CD14-positive monocyte (primary cell): ENCODE results near the gene PDZD8. TPM values are rescaled to one million over a fixed set of nuclear protein-coding genes. Genes with fewer than 3 reads are reported as not detected.

Experiments used
- DNase-seq, 3 donors: peaks; one replicate each; pipeline ENCODE4 v3.0.0-alpha.2; 2011 to 2022
- H2AFZ ChIP-seq: 2 replicates; pipeline ENCODE4 v1.6.0; 2012; ENCODE audit warnings: mild to moderate bottlenecking, low read depth, low read length, inconsistent platforms; ENCODE audit not compliant: insufficient read depth, poor library complexity, severe bottlenecking
- H3K27ac ChIP-seq, 2 donors: 1 replicate in 1 of 2; 2 replicates in 1 of 2; pipeline ENCODE4 v1.5.1; 2012 to 2013; ENCODE audit warnings: low read length in 2 of 2, control low read depth in 1 of 2, inconsistent platforms in 1 of 2, low read depth in 1 of 2, mild to moderate bottlenecking in 1 of 2
- H3K27me3 ChIP-seq, 2 donors: one replicate each; pipeline versions ENCODE4 v1.6.0 to v1.6.1; 2011 to 2013; ENCODE audit warnings: low read length in 2 of 2; ENCODE audit not compliant: control insufficient read depth in 2 of 2, insufficient read depth in 2 of 2
- H3K36me3 ChIP-seq, 2 donors: replicated peaks in 1 of 2; 1 replicate in 1 of 2; 2 replicates in 1 of 2; pipeline versions ENCODE4 v1.5.1 to v1.6.1; 2012 to 2013; ENCODE audit warnings: low read length in 2 of 2, control low read depth in 1 of 2, inconsistent platforms in 1 of 2, mild to moderate bottlenecking in 1 of 2; ENCODE audit not compliant: insufficient read depth in 2 of 2, control insufficient read depth in 1 of 2
- H3K4me1 ChIP-seq, 2 donors: 1 replicate in 1 of 2; 2 replicates in 1 of 2; pipeline versions ENCODE4 v1.5.1 to v1.6.1; 2012 to 2013; ENCODE audit warnings: low read length in 2 of 2, control low read depth in 1 of 2, inconsistent platforms in 1 of 2, mild to moderate bottlenecking in 1 of 2, moderate library complexity in 1 of 2; ENCODE audit not compliant: insufficient read depth in 2 of 2, control insufficient read depth in 1 of 2
- H3K4me2 ChIP-seq: replicated peaks from 2 replicates; pipeline ENCODE3; 2012; ENCODE audit warnings: low read length, moderate library complexity, mild to moderate bottlenecking; ENCODE audit not compliant: poor library complexity, severe bottlenecking; ENCODE audit errors: extremely low read depth
- H3K4me3 ChIP-seq, 3 experiments: fragments of 200-600 bp in 1 of 3; sonication (generic) in 1 of 3; replicated peaks in 1 of 3; 1 replicate in 2 of 3; 2 replicates in 1 of 3; pipeline ENCODE4 v1.5.1; 2011 to 2013; ENCODE audit warnings: low read length in 3 of 3, mild to moderate bottlenecking in 3 of 3, control low read depth in 2 of 3, low read depth in 2 of 3, inconsistent platforms in 1 of 3, moderate library complexity in 1 of 3
- H3K79me2 ChIP-seq: 2 replicates; pipeline ENCODE4 v1.6.0; 2012; ENCODE audit warnings: mild to moderate bottlenecking, control low read depth, inconsistent platforms, low read length, moderate library complexity; ENCODE audit not compliant: insufficient read depth
- H3K9ac ChIP-seq: 2 replicates; pipeline ENCODE4 v1.6.0; 2017; ENCODE audit warnings: low read length, mild to moderate bottlenecking; ENCODE audit not compliant: insufficient read depth, poor library complexity, severe bottlenecking
- H3K9me3 ChIP-seq, 2 donors: replicated peaks in 1 of 2; 1 replicate in 1 of 2; 2 replicates in 1 of 2; pipeline versions ENCODE4 v1.5.1 to v1.6.1; 2012 to 2013; ENCODE audit warnings: low read length in 2 of 2, control low read depth in 1 of 2; ENCODE audit not compliant: control insufficient read depth in 1 of 2, insufficient read depth in 1 of 2
- H4K20me1 ChIP-seq: 2 replicates; pipeline ENCODE4 v1.6.0; 2012; ENCODE audit warnings: mild to moderate bottlenecking, low read length, control low read depth, moderate library complexity; ENCODE audit not compliant: insufficient read depth
- H3K27ac Mint-ChIP-seq, 7 donors: one replicate each; pipeline ENCODE4 v1.8.0; 2020; ENCODE audit warnings: mild to moderate bottlenecking in 7 of 7, mixed read lengths in 7 of 7, moderate library complexity in 6 of 7, inconsistent platforms in 2 of 7
- H3K27me3 Mint-ChIP-seq, 3 donors: one replicate each; pipeline ENCODE4 v1.8.0; 2021 to 2022; ENCODE audit warnings: low read depth in 3 of 3, mild to moderate bottlenecking in 3 of 3, mixed read lengths in 3 of 3, moderate library complexity in 3 of 3, inconsistent platforms in 1 of 3
- H3K36me3 Mint-ChIP-seq, 2 donors: one replicate each; pipeline ENCODE4 v1.8.0; 2020; ENCODE audit warnings: mixed read lengths in 2 of 2, inconsistent platforms in 1 of 2, mild to moderate bottlenecking in 1 of 2
- H3K4me1 Mint-ChIP-seq: one replicate; pipeline ENCODE4 v1.8.0; 2020; ENCODE audit warnings: mild to moderate bottlenecking, mixed read lengths
- H3K4me3 Mint-ChIP-seq, 2 donors: one replicate each; pipeline ENCODE4 v1.8.0; 2020; ENCODE audit warnings: mild to moderate bottlenecking in 2 of 2, mixed read lengths in 2 of 2, moderate library complexity in 1 of 2
- H3K9me3 Mint-ChIP-seq, 7 donors: one replicate each; pipeline ENCODE4 v1.8.0; 2020 to 2022; ENCODE audit warnings: mixed read lengths in 7 of 7, mild to moderate bottlenecking in 6 of 7, moderate library complexity in 6 of 7, inconsistent platforms in 2 of 7
- CTCF ChIP-seq: fragments of 200-600 bp; IDR thresholded peaks from one replicate; pipeline ENCODE4 v1.8.0; 2022; ENCODE audit warnings: antibody characterized with exemption, mild to moderate bottlenecking
- WGBS: methylation state at CpG from one replicate; pipeline ENCODE4 v1.1.5; 2013; ENCODE audit warnings: missing lambda C conversion rate; ENCODE audit not compliant: insufficient coverage; 5-methylcytosine and 5-hydroxymethylcytosine counted together
- intact Hi-C, 2 donors: fragments of 100-400 bp; cut with micrococcal nuclease; formaldehyde crosslinking; loops; one replicate each; pipeline versions ENCODE4 v1.15.0 to v1.15.1; 2023
- polyA plus RNA-seq, 3 donors: library from polyadenylated mRNA; depleted of rRNA in 1 of 3; unstranded in 2 of 3; stranded (reverse) in 1 of 3; fragments of 300-500 nt in 2 of 3; fragments of >200 nt in 1 of 3; fragmentation: Illumina TruSeq in 2 of 3; gene quantifications; 1 replicate in 2 of 3; 2 replicates in 1 of 3; pipeline ENCODE4 v1.2.3, GENCODE V29; 2012 to 2021

PDZD8 gene
- polyA plus RNA-seq, 3 donors, result 4.6 to 104 (median 9.0) TPM

- Mint-ChIP-seq H3K27ac (no peak overlapping the region), H3K4me1 (peaks cover 2% of the 10 kb centered on the region), H3K27me3 (peaks cover 1 to 2% (median 2%) of the 10 kb centered on the region in 3 donors), H3K4me3 (no peak overlapping the region), H3K36me3 (peaks cover 2 to 3% of the 10 kb centered on the region in 2 donors), H3K9me3 (no peaks in the 10 kb centered on the region)
- WGBS, result no CpG with 5 or more reads among the region's 3 CpGs
- Histone ChIP-seq H3K36me3 (no peaks in the 10 kb centered on the region), H3K27ac (no peak overlapping the region), H3K9ac (no peak overlapping the region), H4K20me1 (no peaks in the 10 kb centered on the region), H2AFZ (no peak overlapping the region), H3K4me2 (no peak overlapping the region), H3K27me3 (no peaks in the 10 kb centered on the region), H3K79me2 (no peaks in the 10 kb centered on the region), H3K4me1 (no peaks in the 10 kb centered on the region), H3K4me3 (no peak overlapping the region), H3K9me3 (no peaks in the 10 kb centered on the region)
- no peak for DNase-seq
- no peak for TF ChIP-seq CTCF
- intact Hi-C loops, result no loop called here
Observed at GRCh38 chr10:117273980-117274379, 101.3 kb downstream of the PDZD8 start.

- no peak overlapping the region for H2AFZ ChIP-seq
- no peak overlapping the region for H3K4me2 ChIP-seq
- TF ChIP-seq CTCF, result no peak
- no peak overlapping the region for H3K27ac ChIP-seq
- H3K4me1 ChIP-seq, result no peaks in the 10 kb centered on the region
- no peaks in the 10 kb centered on the region for H3K27me3 ChIP-seq
- Mint-ChIP-seq H3K36me3 (peaks cover 2 to 3% of the 10 kb centered on the region in 2 donors), H3K4me1 (peaks cover 2% of the 10 kb centered on the region), H3K4me3 (no peak overlapping the region), H3K27me3 (peaks cover 1 to 5% (median 2%) of the 10 kb centered on the region in 3 donors), H3K27ac (peak overlapping the region in 1 of 7 donors; percentile 86), H3K9me3 (peaks cover 0 to 3% (median 0%) of the 10 kb centered on the region in 7 donors)
- H3K36me3 ChIP-seq, result no peaks in the 10 kb centered on the region
- H3K4me3 ChIP-seq, result no peak overlapping the region
- H4K20me1 ChIP-seq, result no peaks in the 10 kb centered on the region
- H3K9ac ChIP-seq, result no peak overlapping the region
- no peak for DNase-seq
- 57% methylated on average over 5 of the region's 13 CpGs for WGBS
- intact Hi-C loops, result no loop called here
- H3K79me2 ChIP-seq, result no peaks in the 10 kb centered on the region
- H3K9me3 ChIP-seq, result no peaks in the 10 kb centered on the region
Observed at GRCh38 chr10:117272195-117273076, 102.8 kb downstream of the PDZD8 start.
